22Rv1 (cell line): Measurements from ENCODE around the gene GABBR1.

Experiments used
- H3K27ac ChIP-seq: fragments of 450-650 bp; 2 replicates; pipeline ENCODE4 v1.5.1; 2017
- ZFX ChIP-seq: fragments of 450-650 bp; IDR thresholded peaks from 2 replicates; pipeline ENCODE4 v1.6.1; 2017; ENCODE audit warnings: antibody characterized with exemption, borderline replicate concordance
- TF ChIP-seq, protein P1 (sequence below): fragments of 450-650 bp; IDR thresholded peaks from 2 replicates; pipeline ENCODE4 v1.5.1; 2017; ENCODE audit warnings: mild to moderate bottlenecking

GABBR1 gene

DNA sequence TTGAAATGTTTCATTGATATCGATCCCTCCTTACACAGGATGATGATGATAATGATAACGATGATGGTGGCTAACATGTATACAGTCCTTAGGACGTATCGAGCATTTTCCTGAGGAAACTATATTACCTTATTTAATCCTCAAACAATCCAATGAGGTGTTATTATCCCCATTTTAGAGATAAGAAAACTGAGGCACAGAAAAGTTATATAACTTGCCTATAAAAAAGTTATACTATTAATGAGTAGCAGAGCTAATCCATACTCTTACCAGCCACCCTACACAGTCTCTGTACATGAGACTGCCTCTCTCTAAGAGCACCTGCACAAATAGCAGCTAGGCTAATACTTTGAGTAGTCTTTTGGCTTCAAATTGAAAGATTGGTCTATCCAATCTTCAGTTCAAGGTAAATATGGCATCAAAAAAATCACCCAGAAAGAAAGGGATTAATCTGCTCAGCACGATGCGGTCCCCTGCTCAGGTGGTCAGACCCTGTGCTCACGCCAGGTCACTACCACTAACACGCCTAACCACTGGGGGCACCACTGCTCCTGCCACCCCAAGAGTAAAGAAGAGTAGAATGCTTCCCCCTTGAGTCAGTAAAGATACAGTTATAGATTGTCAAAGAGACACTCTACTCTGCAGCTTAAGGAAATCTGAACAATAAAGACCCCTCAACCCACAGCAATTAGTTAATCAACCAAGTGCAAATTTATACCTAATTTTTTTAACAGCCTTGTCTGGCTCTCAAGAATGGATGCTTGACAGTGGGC, 15.0 kb downstream of the GABBR1 start:
- no peak overlapping the region for H3K27ac ChIP-seq
- no peak for TF ChIP-seq ZFX
- TF ChIP-seq, protein P1, sequence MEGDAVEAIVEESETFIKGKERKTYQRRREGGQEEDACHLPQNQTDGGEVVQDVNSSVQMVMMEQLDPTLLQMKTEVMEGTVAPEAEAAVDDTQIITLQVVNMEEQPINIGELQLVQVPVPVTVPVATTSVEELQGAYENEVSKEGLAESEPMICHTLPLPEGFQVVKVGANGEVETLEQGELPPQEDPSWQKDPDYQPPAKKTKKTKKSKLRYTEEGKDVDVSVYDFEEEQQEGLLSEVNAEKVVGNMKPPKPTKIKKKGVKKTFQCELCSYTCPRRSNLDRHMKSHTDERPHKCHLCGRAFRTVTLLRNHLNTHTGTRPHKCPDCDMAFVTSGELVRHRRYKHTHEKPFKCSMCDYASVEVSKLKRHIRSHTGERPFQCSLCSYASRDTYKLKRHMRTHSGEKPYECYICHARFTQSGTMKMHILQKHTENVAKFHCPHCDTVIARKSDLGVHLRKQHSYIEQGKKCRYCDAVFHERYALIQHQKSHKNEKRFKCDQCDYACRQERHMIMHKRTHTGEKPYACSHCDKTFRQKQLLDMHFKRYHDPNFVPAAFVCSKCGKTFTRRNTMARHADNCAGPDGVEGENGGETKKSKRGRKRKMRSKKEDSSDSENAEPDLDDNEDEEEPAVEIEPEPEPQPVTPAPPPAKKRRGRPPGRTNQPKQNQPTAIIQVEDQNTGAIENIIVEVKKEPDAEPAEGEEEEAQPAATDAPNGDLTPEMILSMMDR, result 0 out of 2 replicates have a peak, but pooled peaks have one; percentile 22

- no peak overlapping the region for H3K27ac ChIP-seq
- TF ChIP-seq, protein P1, result no peak
- no peak for TF ChIP-seq ZFX
Measured at GRCh38 chr6:29611426-29611825, 21.6 kb downstream of the GABBR1 start.

GRCh38 chr6:29610540-29610939, 22.4 kb downstream of the GABBR1 start:
- H3K27ac ChIP-seq, result no peak overlapping the region
- no peak for TF ChIP-seq ZFX
- TF ChIP-seq, protein P1, result no peak

- H3K27ac ChIP-seq, result no peak overlapping the region
- no peak for TF ChIP-seq ZFX
- TF ChIP-seq, protein P1, result no peak
Measured at GRCh38 chr6:29608131-29608530, 24.9 kb downstream of the GABBR1 start.

- no peak for TF ChIP-seq ZFX
- TF ChIP-seq, protein P1, result no peak
- H3K27ac ChIP-seq, result no peak overlapping the region
Measured at GRCh38 chr6:29603930-29604329, 29.1 kb downstream of the GABBR1 start.

DNA sequence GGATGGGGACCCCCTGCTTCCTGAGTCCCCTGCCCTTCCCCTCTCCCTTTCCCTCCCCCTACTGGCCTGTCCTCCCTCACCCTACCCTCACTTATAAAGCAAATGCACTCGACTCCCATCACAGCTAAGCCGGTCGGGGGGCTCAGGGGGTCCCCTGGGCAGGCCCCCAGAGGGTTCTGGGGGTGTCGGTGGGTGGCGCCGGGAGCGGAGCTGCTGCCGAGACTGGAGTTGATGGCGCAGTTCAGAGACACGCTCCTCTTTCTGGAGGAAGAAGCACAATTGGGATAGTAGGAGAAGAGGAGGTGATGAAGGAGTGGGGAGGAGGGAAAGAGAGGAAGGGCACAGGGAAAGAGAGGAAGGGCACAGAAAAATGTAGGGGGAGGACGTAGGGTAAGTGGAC, 29.5 kb downstream of the GABBR1 start:
- no peak overlapping the region for H3K27ac ChIP-seq
- no peak for TF ChIP-seq ZFX
- TF ChIP-seq, protein P1, result no peak

- TF ChIP-seq ZFX, result no peak
- TF ChIP-seq, protein P1, result 0 out of 2 replicates have a peak, but pooled peaks have one; percentile 14
- no peak overlapping the region for H3K27ac ChIP-seq
Measured at GRCh38 chr6:29602564-29603361, 30.2 kb downstream of the GABBR1 start.
